ENCODE measurements around the gene AUTS2.

DNA sequence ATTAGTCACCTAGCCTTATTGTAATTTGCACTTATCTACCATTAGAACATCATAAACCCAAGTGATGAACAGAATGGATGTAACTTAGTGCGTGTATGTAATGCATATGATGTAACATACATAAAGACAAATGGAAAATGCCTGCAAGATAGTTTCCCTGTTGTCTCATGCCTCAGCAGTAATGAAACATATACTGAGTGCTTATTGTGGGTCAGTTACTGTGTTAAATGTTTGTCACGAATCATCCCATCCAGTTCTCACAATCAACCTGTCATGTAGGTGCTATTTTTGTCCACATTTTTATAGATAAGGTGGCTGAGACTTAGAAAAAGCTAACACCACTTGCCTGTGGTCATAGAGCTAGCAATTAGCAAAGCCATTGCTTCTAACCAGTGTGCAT, 350.8 kb downstream of the AUTS2 start:
- TF ChIP-seq, protein P1, sequence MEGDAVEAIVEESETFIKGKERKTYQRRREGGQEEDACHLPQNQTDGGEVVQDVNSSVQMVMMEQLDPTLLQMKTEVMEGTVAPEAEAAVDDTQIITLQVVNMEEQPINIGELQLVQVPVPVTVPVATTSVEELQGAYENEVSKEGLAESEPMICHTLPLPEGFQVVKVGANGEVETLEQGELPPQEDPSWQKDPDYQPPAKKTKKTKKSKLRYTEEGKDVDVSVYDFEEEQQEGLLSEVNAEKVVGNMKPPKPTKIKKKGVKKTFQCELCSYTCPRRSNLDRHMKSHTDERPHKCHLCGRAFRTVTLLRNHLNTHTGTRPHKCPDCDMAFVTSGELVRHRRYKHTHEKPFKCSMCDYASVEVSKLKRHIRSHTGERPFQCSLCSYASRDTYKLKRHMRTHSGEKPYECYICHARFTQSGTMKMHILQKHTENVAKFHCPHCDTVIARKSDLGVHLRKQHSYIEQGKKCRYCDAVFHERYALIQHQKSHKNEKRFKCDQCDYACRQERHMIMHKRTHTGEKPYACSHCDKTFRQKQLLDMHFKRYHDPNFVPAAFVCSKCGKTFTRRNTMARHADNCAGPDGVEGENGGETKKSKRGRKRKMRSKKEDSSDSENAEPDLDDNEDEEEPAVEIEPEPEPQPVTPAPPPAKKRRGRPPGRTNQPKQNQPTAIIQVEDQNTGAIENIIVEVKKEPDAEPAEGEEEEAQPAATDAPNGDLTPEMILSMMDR (conservative IDR thresholded peaks at IDR 0.05 in 1 of 2, IDR thresholded peaks at IDR 0.05 in 1 of 2; ENCODE audit: low read depth in 1 of 2, low read length in 2 of 2) = no peak
- no peak for TF ChIP-seq EZH2 (IDR thresholded peaks at IDR 0.05; ENCODE audit: low read length, missing control alignments)
